ENCODE results near the gene LAMA3.

Gene LAMA3

GRCh38 chr18:23669202-23669766 is 20.0 kb upstream of the LAMA3 start:
- DNase-seq = no peak

- no peak for DNase-seq
These were observed 19.3 kb upstream of the LAMA3 start for GRCh38 chr18:23669804-23670405.

GRCh38 chr18:23671564-23671963 is 17.7 kb upstream of the LAMA3 start:
- no peak for DNase-seq

- DNase-seq = no peak
These were observed 15.5 kb upstream of the LAMA3 start for GRCh38 chr18:23673725-23674124.

- no peak for DNase-seq
These were observed 14.0 kb upstream of the LAMA3 start for GRCh38 chr18:23675236-23675635.

GRCh38 chr18:23675896-23676295 is 13.4 kb upstream of the LAMA3 start:
- no peak for DNase-seq

- no peak for DNase-seq
These were observed 7.2 kb upstream of the LAMA3 start for GRCh38 chr18:23682045-23682444.

GRCh38 chr18:23682472-23682871 is 6.8 kb upstream of the LAMA3 start:
- no peak for DNase-seq

- no peak for DNase-seq
These were observed 6.1 kb upstream of the LAMA3 start for GRCh38 chr18:23683155-23683554.

GRCh38 chr18:23683671-23684070 is 5.6 kb upstream of the LAMA3 start:
- DNase-seq = no peak

- DNase-seq = no peak
These were observed 4.6 kb upstream of the LAMA3 start for GRCh38 chr18:23684515-23685197.

GRCh38 chr18:23688528-23688927 is 725 bp upstream of the LAMA3 start:
- DNase-seq = no peak

GRCh38 chr18:23689616-23690504 is 607 bp downstream of the LAMA3 start:
- peak in 1 of 2 experiments; percentile 4 for DNase-seq

- DNase-seq = no peak
These were observed 1.3 kb downstream of the LAMA3 start for GRCh38 chr18:23690505-23691068.

GRCh38 chr18:23693846-23694245 is 4.6 kb downstream of the LAMA3 start:
- DNase-seq = no peak

GRCh38 chr18:23694637-23695430 is 5.6 kb downstream of the LAMA3 start:
- DNase-seq = no peak

- DNase-seq = no peak
These were observed 11.8 kb downstream of the LAMA3 start for GRCh38 chr18:23701017-23701416.

GRCh38 chr18:23701544-23702064 is 12.4 kb downstream of the LAMA3 start:
- no peak for DNase-seq

GRCh38 chr18:23702606-23703005 is 13.4 kb downstream of the LAMA3 start:
- DNase-seq = no peak

GRCh38 chr18:23703057-23703986 is 14.1 kb downstream of the LAMA3 start:
- DNase-seq = peak; percentile 34 to 61

GRCh38 chr18:23703987-23704384 is 14.7 kb downstream of the LAMA3 start:
- no peak for DNase-seq

Measured in Kasumi-1 (cell line).